Nephron progenitor cell (in vitro differentiated cells): ENCODE data around the gene CDH16.

Experiments used
- DNase-seq: peaks from one replicate; pipeline ENCODE4 v3.0.0; 2021
- H3K27ac Mint-ChIP-seq: 2 replicates; pipeline ENCODE4 v1.8.0; 2021; ENCODE audit warnings: mild to moderate bottlenecking, moderate library complexity, mixed read lengths
- H3K27me3 Mint-ChIP-seq: 2 replicates; pipeline ENCODE4 v1.8.0; 2021; ENCODE audit warnings: mild to moderate bottlenecking, low read depth, mixed read lengths; ENCODE audit not compliant: poor library complexity
- H3K36me3 Mint-ChIP-seq: 2 replicates; pipeline ENCODE4 v1.8.0; 2021; ENCODE audit warnings: low read depth, mixed read lengths
- H3K4me1 Mint-ChIP-seq: 2 replicates; pipeline ENCODE4 v1.8.0; 2021; ENCODE audit warnings: mixed read lengths
- H3K4me3 Mint-ChIP-seq: 2 replicates; pipeline ENCODE4 v1.8.0; 2021; ENCODE audit warnings: mild to moderate bottlenecking, moderate library complexity, mixed read lengths
- H3K9me3 Mint-ChIP-seq: 2 replicates; pipeline ENCODE4 v1.8.0; 2021; ENCODE audit warnings: mild to moderate bottlenecking, moderate library complexity, mixed read lengths
- CTCF ChIP-seq: fragments of 200-600 bp; sonication (generic); IDR thresholded peaks from 2 replicates; pipeline ENCODE4 v1.5.0; 2021; ENCODE audit warnings: antibody characterized with exemption

CDH16 gene

GRCh38 chr16:66952430-66953110 lies 33.9 kb upstream of the CDH16 start:
- peaks cover 35% of the 10 kb centered on the region for H3K4me1 Mint-ChIP-seq
- peaks cover 66% of the 10 kb centered on the region for H3K27me3 Mint-ChIP-seq
- no peak overlapping the region for H3K4me3 Mint-ChIP-seq
- no peak overlapping the region for H3K27ac Mint-ChIP-seq
- no peak for DNase-seq
- H3K36me3 Mint-ChIP-seq = no peaks in the 10 kb centered on the region
- peaks cover 10% of the 10 kb centered on the region for H3K9me3 Mint-ChIP-seq
- TF ChIP-seq CTCF = no peak

GRCh38 chr16:66950971-66951790 lies 32.5 kb upstream of the CDH16 start:
- TF ChIP-seq CTCF = no peak
- H3K4me3 Mint-ChIP-seq = no peak overlapping the region
- peaks cover 10% of the 10 kb centered on the region for H3K9me3 Mint-ChIP-seq
- no peak overlapping the region for H3K27ac Mint-ChIP-seq
- DNase-seq = no peak
- H3K4me1 Mint-ChIP-seq = peaks cover 45% of the 10 kb centered on the region
- no peaks in the 10 kb centered on the region for H3K36me3 Mint-ChIP-seq
- H3K27me3 Mint-ChIP-seq = peaks cover 70% of the 10 kb centered on the region

DNA sequence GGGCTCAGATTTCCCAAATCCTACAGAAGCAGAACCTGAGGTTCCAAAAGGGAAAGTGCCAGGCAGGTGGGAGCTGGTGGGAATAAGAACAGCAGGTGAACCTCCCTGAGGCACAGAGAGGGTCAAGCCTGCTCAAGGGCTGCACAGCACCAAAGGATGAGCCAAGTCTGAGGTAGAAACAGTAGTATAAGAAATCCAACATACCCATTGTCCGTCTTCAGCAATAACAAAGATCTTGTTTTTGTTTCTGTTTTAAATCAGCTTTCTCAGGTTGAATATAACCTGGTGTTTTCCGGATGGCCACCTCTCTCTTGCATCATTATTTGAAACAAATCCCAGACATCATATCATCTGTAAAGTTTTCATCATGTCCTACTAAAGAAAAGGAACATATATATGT lies 31.8 kb upstream of the CDH16 start:
- peaks cover 10% of the 10 kb centered on the region for H3K9me3 Mint-ChIP-seq
- H3K4me1 Mint-ChIP-seq = peaks cover 45% of the 10 kb centered on the region
- no peak overlapping the region for H3K4me3 Mint-ChIP-seq
- no peak for TF ChIP-seq CTCF
- no peaks in the 10 kb centered on the region for H3K36me3 Mint-ChIP-seq
- no peak overlapping the region for H3K27ac Mint-ChIP-seq
- peaks cover 64% of the 10 kb centered on the region for H3K27me3 Mint-ChIP-seq
- no peak for DNase-seq

GRCh38 chr16:66949472-66949871 lies 30.8 kb upstream of the CDH16 start:
- Mint-ChIP-seq H3K9me3 (peaks cover 10% of the 10 kb centered on the region), H3K27me3 (peaks cover 64% of the 10 kb centered on the region), H3K36me3 (no peaks in the 10 kb centered on the region), H3K4me1 (peaks cover 45% of the 10 kb centered on the region), H3K4me3 (no peak overlapping the region), H3K27ac (no peak overlapping the region)
- DNase-seq = no peak
- TF ChIP-seq CTCF = no peak

DNA sequence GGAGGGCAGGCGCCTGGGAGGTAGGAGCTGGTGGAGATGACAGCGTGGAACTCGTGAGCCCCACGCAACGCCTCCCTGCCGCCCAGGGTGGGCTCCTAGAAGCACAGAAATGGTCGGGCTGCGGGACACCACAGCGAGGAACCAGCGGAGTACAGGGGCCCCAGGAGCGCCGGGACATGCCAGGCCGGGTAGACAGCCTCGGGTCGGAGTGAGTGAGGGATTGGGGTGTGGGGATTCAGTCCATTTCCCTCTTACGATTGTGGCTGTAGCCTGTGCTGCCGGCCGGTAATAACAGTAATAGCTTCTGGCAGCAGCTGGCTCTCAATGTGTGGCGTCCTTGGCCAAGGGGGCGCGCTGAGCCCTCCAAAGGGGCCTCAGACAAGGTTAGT lies 30.1 kb upstream of the CDH16 start:
- H3K4me3 Mint-ChIP-seq = no peak overlapping the region
- no peak overlapping the region for H3K27ac Mint-ChIP-seq
- DNase-seq = no peak
- no peaks in the 10 kb centered on the region for H3K36me3 Mint-ChIP-seq
- peaks cover 42% of the 10 kb centered on the region for H3K4me1 Mint-ChIP-seq
- TF ChIP-seq CTCF = no peak
- peaks cover 10% of the 10 kb centered on the region for H3K9me3 Mint-ChIP-seq
- H3K27me3 Mint-ChIP-seq = peaks cover 59% of the 10 kb centered on the region
